Large intestine (tissue), 3 donors: ENCODE measurements around the gene ZNF749. TPM values are rescaled to one million over a fixed set of nuclear protein-coding genes. Genes with fewer than 3 reads are reported as not detected.
A peak's percentile ranks its signal among the peaks of the same experiment; 100 is the strongest.

Source experiments
- DNase-seq, 2 donors: peaks; one replicate each; pipeline versions ENCODE4 v3.0.0 to v3.0.0-alpha.2; 2013
- H3K27ac ChIP-seq: one replicate; pipeline ENCODE4 v1.5.1; 2013; ENCODE audit warnings: low read length
- H3K27me3 ChIP-seq: 2 replicates; pipeline ENCODE4 v1.6.1; 2013; ENCODE audit warnings: low read length; ENCODE audit not compliant: control insufficient read depth, insufficient read depth
- H3K36me3 ChIP-seq: 2 replicates; pipeline ENCODE4 v1.6.1; 2013; ENCODE audit warnings: low read length; ENCODE audit not compliant: control insufficient read depth, insufficient read depth
- H3K4me1 ChIP-seq: one replicate; pipeline ENCODE4 v1.6.1; 2013; ENCODE audit warnings: low read length; ENCODE audit not compliant: control insufficient read depth, insufficient read depth
- H3K4me3 ChIP-seq: one replicate; pipeline ENCODE4 v1.5.1; 2013; ENCODE audit warnings: low read length
- H3K9me3 ChIP-seq: one replicate; pipeline ENCODE4 v1.6.1; 2013; ENCODE audit warnings: mild to moderate bottlenecking, low read depth, low read length, moderate library complexity; ENCODE audit not compliant: control insufficient read depth
- WGBS: methylation state at CpG from one replicate; pipeline ENCODE4 v1.1.5; 2013; ENCODE audit warnings: low lambda C conversion rate; ENCODE audit not compliant: insufficient coverage; 5-methylcytosine and 5-hydroxymethylcytosine counted together
- polyA plus RNA-seq: library from polyadenylated mRNA; unstranded; fragments of 120-200 nt; gene quantifications from one replicate; pipeline ENCODE4 v1.2.1, GENCODE V29; 2013

ZNF749 gene
- polyA plus RNA-seq, 1 donor, result 15.5 TPM

- no peak within 1 kb of the TSS for H3K27ac ChIP-seq
- peak within 1 kb of the TSS; percentile 75 for H3K4me3 ChIP-seq
- peaks cover 8% of the 10 kb centered on the region for H3K4me1 ChIP-seq
- DNase-seq, result peak; percentile 93
- H3K9me3 ChIP-seq, result peaks cover 2% of the 10 kb centered on the region
- no peaks in the 10 kb centered on the region for H3K27me3 ChIP-seq
- H3K36me3 ChIP-seq, result peaks cover 21% of the 10 kb centered on the region
- no CpG with 5 or more reads among the region's 55 CpGs for WGBS
Measured at GRCh38 chr19:57410877-57411671, 24.1 kb upstream of the ZNF749 start, which contains the start of gene ZNF17. ZNF17 (plus strand) TSS chr19:57411161; CDS start chr19:57413616, 2,455 bp downstream.

GRCh38 chr19:57419439-57419838, 15.7 kb upstream of the ZNF749 start:
- WGBS, result no CpG with 5 or more reads among the region's 4 CpGs

GRCh38 chr19:57421037-57421436, 14.1 kb upstream of the ZNF749 start:
- Histone ChIP-seq H3K9me3 (peaks cover 3% of the 10 kb centered on the region), H3K36me3 (peaks cover 41% of the 10 kb centered on the region), H3K4me3 (no peak overlapping the region), H3K4me1 (no peaks in the 10 kb centered on the region), H3K27ac (no peak overlapping the region), H3K27me3 (no peaks in the 10 kb centered on the region)
- DNase-seq, result no peak
- 100% methylated on average over 2 of the region's 3 CpGs for WGBS

More at GRCh38 chr19:57419439-57419838, 15.7 kb upstream of the ZNF749 start:
- Histone ChIP-seq H3K4me3 (no peak overlapping the region), H3K27me3 (no peaks in the 10 kb centered on the region), H3K36me3 (peaks cover 56% of the 10 kb centered on the region), H3K4me1 (no peaks in the 10 kb centered on the region), H3K9me3 (peaks cover 6% of the 10 kb centered on the region), H3K27ac (no peak overlapping the region)
- DNase-seq, result no peak

- DNase-seq, result no peak
- Histone ChIP-seq H3K4me3 (peak overlapping the region; percentile 66), H3K27ac (peak overlapping the region; percentile 81), H3K4me1 (peaks cover 5% of the 10 kb centered on the region), H3K27me3 (no peaks in the 10 kb centered on the region), H3K9me3 (peaks cover 9% of the 10 kb centered on the region), H3K36me3 (peaks cover 16% of the 10 kb centered on the region)
- 26% methylated on average over 7 of the region's 15 CpGs for WGBS
Measured at GRCh38 chr19:57434386-57435061, 601 bp upstream of the ZNF749 start.

- DNase-seq, result peak; percentile 43 to 69
- peaks cover 22% of the 10 kb centered on the region for H3K36me3 ChIP-seq
- H3K9me3 ChIP-seq, result peaks cover 25% of the 10 kb centered on the region
- peak overlapping the region; percentile 66 for H3K4me3 ChIP-seq
- H3K4me1 ChIP-seq, result peaks cover 5% of the 10 kb centered on the region
- peak overlapping the region; percentile 81 for H3K27ac ChIP-seq
- no CpG with 5 or more reads among the region's 1 CpG for WGBS
- H3K27me3 ChIP-seq, result no peaks in the 10 kb centered on the region
Measured at GRCh38 chr19:57436417-57436816, 1.3 kb downstream of the ZNF749 start.

GRCh38 chr19:57437931-57438330, 2.8 kb downstream of the ZNF749 start:
- Histone ChIP-seq H3K27me3 (no peaks in the 10 kb centered on the region), H3K9me3 (peaks cover 33% of the 10 kb centered on the region), H3K4me3 (no peak overlapping the region), H3K36me3 (peaks cover 35% of the 10 kb centered on the region), H3K4me1 (peaks cover 5% of the 10 kb centered on the region), H3K27ac (no peak overlapping the region)
- no peak for DNase-seq
- WGBS, result no CpG with 5 or more reads among the region's 4 CpGs

- DNase-seq, result no peak
- Histone ChIP-seq H3K27me3 (no peaks in the 10 kb centered on the region), H3K27ac (no peak overlapping the region), H3K4me1 (peaks cover 5% of the 10 kb centered on the region), H3K36me3 (peaks cover 45% of the 10 kb centered on the region), H3K4me3 (no peak overlapping the region), H3K9me3 (peaks cover 34% of the 10 kb centered on the region)
- WGBS, result 100% methylated on average over 2 of the region's 9 CpGs
Measured at GRCh38 chr19:57438925-57439324, 3.8 kb downstream of the ZNF749 start.

- peaks cover 34% of the 10 kb centered on the region for H3K9me3 ChIP-seq
- 80% methylated on average over 1 of the region's 7 CpGs for WGBS
- H3K27ac ChIP-seq, result no peak overlapping the region
- no peak for DNase-seq
- H3K27me3 ChIP-seq, result no peaks in the 10 kb centered on the region
- H3K36me3 ChIP-seq, result peaks cover 61% of the 10 kb centered on the region
- H3K4me3 ChIP-seq, result no peak overlapping the region
- no peaks in the 10 kb centered on the region for H3K4me1 ChIP-seq
Measured at GRCh38 chr19:57441979-57442752, 7.0 kb downstream of the ZNF749 start.

GRCh38 chr19:57443121-57443696, 8.1 kb downstream of the ZNF749 start:
- WGBS, result 100% methylated on average over 1 of the region's 5 CpGs
- Histone ChIP-seq H3K9me3 (peaks cover 34% of the 10 kb centered on the region), H3K27ac (no peak overlapping the region), H3K36me3 (peaks cover 55% of the 10 kb centered on the region), H3K4me3 (no peak overlapping the region), H3K4me1 (no peaks in the 10 kb centered on the region), H3K27me3 (no peaks in the 10 kb centered on the region)
- DNase-seq, result no peak

GRCh38 chr19:57452307-57452706, 17.2 kb downstream of the ZNF749 start:
- Histone ChIP-seq H3K4me1 (no peaks in the 10 kb centered on the region), H3K4me3 (no peak overlapping the region), H3K9me3 (peaks cover 36% of the 10 kb centered on the region), H3K27ac (no peak overlapping the region), H3K27me3 (no peaks in the 10 kb centered on the region), H3K36me3 (peaks cover 2% of the 10 kb centered on the region)
- no peak for DNase-seq
- no CpG with 5 or more reads among the region's 3 CpGs for WGBS
